NOMO-1 (cell line): ENCODE results near the gene IRX2.
A peak's percentile ranks its signal among the peaks of the same experiment; 100 is the strongest.

ENCODE experiments used
- DNase-seq, 2 experiments: peaks; one replicate each; lab custom pipeline; 2025; ENCODE audit not compliant: unreplicated experiment in 2 of 2; lab: John Stamatoyannopoulos, UW

IRX2 gene

GRCh38 chr5:2721385-2722138 is 29.9 kb downstream of the IRX2 start:
- DNase-seq: no peak

- DNase-seq: no peak
These were observed 32.1 kb downstream of the IRX2 start for GRCh38 chr5:2719332-2719731.

GRCh38 chr5:2718115-2718514 is 33.4 kb downstream of the IRX2 start:
- DNase-seq: no peak

DNA sequence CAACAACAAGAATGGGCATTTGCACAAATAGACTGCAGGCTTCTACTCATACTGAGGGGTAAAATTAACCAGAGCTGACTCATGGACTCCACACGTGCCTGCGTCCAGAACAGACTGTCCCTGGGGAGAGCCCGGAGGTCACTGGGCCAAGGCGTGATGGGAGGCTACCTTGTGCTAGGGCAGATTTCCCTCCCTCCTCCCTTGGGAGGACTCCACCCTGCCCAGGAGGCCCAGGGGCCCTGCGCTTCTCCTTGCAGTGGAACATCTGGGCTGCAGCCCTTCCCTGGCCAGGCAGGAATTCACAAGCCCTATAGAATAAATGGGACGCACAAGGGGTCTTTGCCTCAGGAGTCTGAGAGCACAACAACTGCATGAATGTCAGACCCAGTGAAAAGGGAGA is 35.6 kb downstream of the IRX2 start:
- DNase-seq: no peak

DNA sequence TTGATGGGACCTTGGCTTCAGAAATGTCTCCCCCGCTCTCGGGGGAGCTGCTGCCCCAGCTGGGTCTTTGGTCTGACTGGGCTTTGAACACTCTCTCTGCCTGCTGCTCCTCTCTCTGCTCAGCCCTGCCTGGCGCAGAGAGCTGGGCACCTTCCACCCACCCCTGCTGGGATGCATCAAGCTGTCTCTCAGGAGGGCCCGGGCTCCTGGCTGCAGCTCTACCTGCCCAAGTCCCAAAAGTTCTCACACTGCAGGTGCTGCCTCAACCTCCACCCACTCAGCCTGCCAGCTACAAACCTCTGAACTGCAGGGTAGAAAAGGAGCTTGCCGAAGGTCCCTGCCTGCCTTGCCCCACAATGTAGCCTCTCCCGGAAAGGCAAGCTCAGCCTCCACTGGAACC is 36.7 kb downstream of the IRX2 start:
- no peak for DNase-seq

DNA sequence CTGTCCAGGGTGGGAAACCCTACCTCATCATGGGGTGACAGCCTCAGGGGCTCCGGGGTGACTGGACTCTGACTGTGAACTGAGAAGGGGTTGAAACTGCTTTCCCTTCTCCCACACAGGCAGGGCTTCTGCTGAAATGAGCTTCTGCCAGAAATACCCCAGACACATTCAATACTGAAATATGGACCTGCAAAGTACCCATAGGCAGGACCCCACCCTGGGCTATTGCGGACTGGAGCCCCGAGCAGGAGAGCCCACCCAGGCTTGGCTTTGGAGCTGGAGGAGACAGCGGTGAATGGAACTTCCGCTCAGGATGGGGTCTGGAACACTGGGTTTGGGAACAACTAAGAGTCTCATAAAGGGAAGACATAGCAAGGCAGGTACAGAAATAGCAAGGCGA is 37.5 kb downstream of the IRX2 start:
- DNase-seq: no peak

DNA sequence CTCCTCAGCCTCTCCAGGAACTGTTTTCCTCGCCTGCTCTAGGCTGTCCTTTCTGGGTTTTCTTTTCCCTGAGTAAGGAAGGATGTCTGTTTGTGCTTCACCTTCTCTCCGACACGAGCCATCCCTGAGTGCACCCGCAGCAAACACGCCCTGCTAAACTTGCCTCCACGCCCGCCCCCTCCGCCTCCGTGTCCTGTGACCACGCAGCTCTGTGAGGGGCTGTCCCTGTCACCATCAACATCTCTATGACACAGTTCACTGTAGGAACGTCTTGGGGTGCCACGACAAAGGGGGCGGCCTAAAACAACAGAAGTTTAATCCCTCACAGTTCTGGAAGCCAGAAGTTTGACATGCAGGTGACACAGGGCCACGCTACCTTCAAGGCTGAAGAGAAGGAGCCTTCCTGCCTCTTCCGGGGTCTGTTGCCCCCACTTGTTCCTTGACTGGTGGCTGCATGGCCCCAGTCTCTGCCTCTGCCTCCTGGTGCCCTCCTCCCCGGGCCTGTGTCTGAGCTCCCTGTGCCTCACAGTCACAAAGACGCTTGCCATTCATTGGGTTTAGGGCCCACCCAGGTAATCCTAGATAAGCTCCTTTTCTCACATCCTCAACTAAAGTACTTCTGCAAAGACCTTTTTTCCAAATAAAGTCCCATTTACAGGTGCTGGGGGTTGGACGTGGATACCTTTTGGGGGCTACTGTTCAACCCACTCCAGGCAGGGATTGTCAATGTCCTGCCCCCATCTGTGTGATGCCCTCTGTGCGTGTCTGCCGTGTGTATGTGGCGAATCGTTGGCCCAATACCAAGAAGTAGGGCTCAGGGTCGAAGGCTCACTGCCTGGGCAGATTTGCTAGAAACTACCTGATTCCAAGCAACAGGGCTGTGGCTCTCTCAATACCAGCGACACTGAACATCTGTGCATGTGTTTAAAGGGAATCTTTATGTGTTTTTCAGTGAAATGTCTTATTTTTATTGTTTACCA is 39.7 kb downstream of the IRX2 start:
- no peak for DNase-seq

GRCh38 chr5:2710910-2711309 is 40.6 kb downstream of the IRX2 start:
- peak in 1 of 2 experiments; percentile 1 for DNase-seq

DNA sequence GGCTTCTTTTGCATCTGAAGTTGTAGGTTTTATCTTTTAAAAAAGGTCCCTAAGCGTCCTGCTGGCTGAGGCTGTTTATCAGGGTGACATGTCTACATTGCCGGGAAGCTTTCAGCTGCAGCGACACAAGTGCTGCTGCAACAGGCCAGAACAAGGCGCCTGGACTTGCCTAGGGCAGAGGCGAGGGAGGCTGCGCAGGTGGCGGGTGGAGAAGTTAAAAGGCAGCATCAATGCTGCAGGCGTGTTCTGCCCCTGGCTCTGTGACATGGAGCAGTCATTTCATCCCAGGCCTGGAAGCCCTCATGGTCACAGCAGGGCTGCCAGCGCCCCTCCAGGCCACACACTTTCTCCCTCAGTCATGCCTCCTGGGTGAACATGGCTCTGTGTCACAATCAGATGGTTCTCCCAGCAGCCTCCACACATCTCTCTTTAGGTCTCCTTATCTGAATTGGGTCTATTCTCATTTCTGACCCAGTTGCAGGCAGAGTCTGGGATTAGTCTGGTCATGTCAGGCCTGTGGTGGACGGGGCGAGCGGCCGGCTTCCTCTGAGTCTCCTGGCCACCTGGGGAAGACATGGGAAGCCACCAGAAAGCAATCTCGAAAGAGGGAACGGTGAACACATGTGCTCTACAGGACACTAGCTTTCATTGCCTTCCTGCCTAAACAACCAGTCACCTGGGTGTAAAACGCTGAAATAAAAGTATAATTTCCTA is 41.3 kb downstream of the IRX2 start:
- no peak for DNase-seq

DNA sequence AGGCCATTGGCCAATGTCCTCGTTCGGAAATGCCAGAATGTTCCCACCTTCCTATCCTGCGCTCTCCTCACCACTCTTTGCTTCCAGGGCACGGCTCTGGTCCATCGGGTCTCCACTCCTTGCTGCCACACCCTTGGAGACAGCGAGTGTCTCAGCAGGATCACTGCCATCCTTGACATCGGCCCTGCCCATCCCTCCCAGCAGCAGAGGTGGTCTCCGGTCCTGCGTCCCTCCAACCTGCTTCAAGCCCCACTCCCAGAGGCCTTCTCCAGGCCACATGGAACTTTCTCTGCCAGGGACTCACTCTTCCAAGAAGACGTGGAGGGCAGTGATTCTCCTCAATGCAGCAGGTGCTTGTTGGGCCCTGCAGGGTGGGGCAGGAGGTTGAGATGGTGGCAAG is 42.7 kb downstream of the IRX2 start:
- DNase-seq: no peak

DNA sequence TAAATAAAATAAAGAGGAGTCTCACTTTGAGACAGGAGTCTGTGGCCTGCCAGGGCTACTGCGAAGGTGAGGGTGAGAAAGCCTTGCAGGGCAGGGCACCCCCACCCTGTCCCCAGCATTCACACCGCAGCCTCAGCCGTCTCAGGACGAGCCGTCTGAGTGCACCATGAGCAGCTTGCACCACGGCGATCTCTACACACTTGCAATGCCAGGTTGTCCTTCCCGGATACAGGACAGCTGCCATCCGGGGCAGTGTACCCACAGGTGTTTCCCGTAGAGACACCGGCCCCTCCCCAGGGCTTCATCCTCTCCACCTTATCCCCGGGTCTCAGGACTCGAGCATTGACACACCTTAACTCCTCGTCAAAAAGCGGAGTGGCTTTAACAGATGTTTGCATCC is 43.3 kb downstream of the IRX2 start:
- DNase-seq: no peak

GRCh38 chr5:2705861-2706260 is 45.6 kb downstream of the IRX2 start:
- no peak for DNase-seq

GRCh38 chr5:2704806-2705645 is 46.5 kb downstream of the IRX2 start:
- DNase-seq: no peak

- DNase-seq: no peak
These were observed 47.4 kb downstream of the IRX2 start for GRCh38 chr5:2704111-2704510.

GRCh38 chr5:2703615-2704014 is 47.9 kb downstream of the IRX2 start:
- DNase-seq: no peak

DNA sequence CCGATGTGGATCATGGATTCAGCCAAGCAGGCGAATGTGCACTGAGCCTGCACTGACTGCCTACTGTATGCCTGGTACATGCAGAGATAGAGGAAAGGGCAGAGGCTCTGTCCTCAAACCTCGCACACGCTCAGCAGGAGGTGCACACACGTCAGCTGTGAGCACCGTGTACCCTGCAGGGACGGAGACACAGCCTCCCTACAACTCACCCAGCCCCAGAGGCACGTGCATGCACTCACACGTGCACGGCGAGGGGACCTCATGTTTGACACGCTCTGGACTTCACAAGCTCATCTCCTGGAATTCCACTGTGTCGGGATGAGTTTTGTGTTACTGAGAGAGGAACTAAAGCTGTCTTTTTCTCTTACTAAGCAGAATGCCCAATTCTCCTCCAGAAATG is 48.4 kb downstream of the IRX2 start:
- no peak for DNase-seq

GRCh38 chr5:2702096-2702879 is 49.2 kb downstream of the IRX2 start:
- DNase-seq: no peak

- DNase-seq: no peak
These were observed 49.9 kb downstream of the IRX2 start for GRCh38 chr5:2701592-2701991.

DNA sequence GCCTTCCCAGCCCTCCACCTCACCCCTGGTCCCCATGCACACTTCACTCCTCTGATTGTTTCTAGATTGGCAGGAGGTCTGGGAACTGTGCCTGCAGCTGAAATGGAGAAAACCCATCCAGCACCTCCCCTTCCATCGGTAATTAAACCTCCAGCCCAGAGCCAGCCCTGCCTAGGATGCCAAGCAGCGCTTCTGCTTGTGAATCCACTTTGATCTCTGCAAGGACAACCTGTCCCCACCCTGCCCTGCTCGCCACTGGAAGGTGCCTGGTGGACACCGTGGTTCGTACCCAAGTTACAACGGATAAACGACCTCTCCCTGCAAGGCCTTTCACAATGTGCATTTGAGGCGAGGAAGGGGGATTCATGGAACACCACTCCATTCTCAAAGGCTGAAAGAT is 50.6 kb downstream of the IRX2 start:
- no peak for DNase-seq

DNA sequence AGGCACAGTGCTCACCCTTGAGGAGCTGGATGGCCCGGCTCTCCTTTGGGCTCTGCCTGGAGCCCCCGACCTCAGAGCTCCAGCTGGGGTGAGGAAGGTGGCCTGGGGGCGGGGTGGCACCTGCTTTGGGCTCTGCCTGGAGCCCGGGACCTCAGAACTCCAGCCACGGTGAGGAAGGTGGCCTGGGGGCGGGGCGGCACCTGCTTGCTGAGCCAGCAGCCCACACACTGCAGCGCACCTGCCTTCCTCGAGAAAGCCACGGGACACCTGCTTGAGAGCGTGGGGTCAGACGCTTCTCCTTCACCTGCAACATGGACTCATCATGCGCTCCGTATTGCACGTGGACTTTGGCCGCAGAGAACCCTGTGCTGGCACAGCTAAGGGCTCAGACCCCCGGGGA is 51.8 kb downstream of the IRX2 start:
- no peak for DNase-seq
